B cell (primary cell): Measurements from ENCODE around the gene STEAP1B. TPM values are rescaled to one million over a fixed set of nuclear protein-coding genes. Genes with fewer than 3 reads are reported as not detected.

ENCODE experiments used
- ATAC-seq: fragments of 200-7000 bp; cut with Tn5 transposase; one replicate; pipeline ENCODE4 v1.10.0; 2021; ENCODE audit warnings: low read depth, mild to moderate bottlenecking, moderate number of reproducible peaks, moderate library complexity
- CTCF ChIA-PET: fragments of 350-600 bp; sonication (Branson Sonifier 250); formaldehyde crosslinking; loops from one replicate; lab custom pipeline; 2021; ENCODE audit warnings: antibody characterized with exemption, inconsistent platforms; lab: Charles Lee
- POLR2A ChIA-PET: fragments of 350-600 bp; sonication (Branson Sonifier 250); formaldehyde crosslinking; loops from one replicate; lab custom pipeline; 2021; ENCODE audit warnings: antibody characterized with exemption; lab: Charles Lee
- DNase-seq: peaks from one replicate; pipeline ENCODE4 v3.0.0; 2013
- H2AFZ ChIP-seq: 2 replicates; pipeline ENCODE4 v1.6.1; 2012; ENCODE audit warnings: mild to moderate bottlenecking, low read depth, low read length; ENCODE audit not compliant: insufficient read depth, poor library complexity, severe bottlenecking
- H3K27ac ChIP-seq, 2 donors: 1 replicate in 1 of 2; 2 replicates in 1 of 2; pipeline ENCODE4 v1.5.1; 2012 to 2013; ENCODE audit warnings: low read length in 2 of 2, mild to moderate bottlenecking in 2 of 2, moderate library complexity in 1 of 2
- H3K27me3 ChIP-seq, 4 experiments: fragments of 200-600 bp in 1 of 4; sonication (generic) in 1 of 4; replicated peaks in 1 of 4; 1 replicate in 2 of 4; 2 replicates in 2 of 4; pipeline versions ENCODE4 v1.6.1 to v1.7.0; 2013 to 2016; ENCODE audit warnings: low read length in 3 of 4, mild to moderate bottlenecking in 2 of 4, mixed read lengths in 1 of 4, moderate library complexity in 1 of 4; ENCODE audit not compliant: insufficient read depth in 4 of 4, control insufficient read depth in 3 of 4; ENCODE audit errors: control extremely low read depth in 1 of 4
- H3K36me3 ChIP-seq, 2 experiments: replicated peaks in 1 of 2; 1 replicate in 1 of 2; 2 replicates in 1 of 2; pipeline versions ENCODE4 v1.6.1 to v1.7.1; 2013; ENCODE audit warnings: low read length in 1 of 2; ENCODE audit not compliant: insufficient read depth in 2 of 2, control insufficient read depth in 1 of 2; ENCODE audit errors: control extremely low read depth in 1 of 2, extremely low read depth in 1 of 2
- H3K4me1 ChIP-seq, 2 donors: fragments of 200-600 bp in 1 of 2; sonication (generic) in 1 of 2; 1 replicate in 1 of 2; 2 replicates in 1 of 2; pipeline versions ENCODE4 v1.5.1 to v1.6.1; 2013 to 2017; ENCODE audit warnings: low read length in 2 of 2; ENCODE audit not compliant: control insufficient read depth in 2 of 2, insufficient read depth in 2 of 2
- H3K4me2 ChIP-seq: replicated peaks from 2 replicates; pipeline ENCODE3; 2012; ENCODE audit warnings: mild to moderate bottlenecking, low read depth, low read length; ENCODE audit not compliant: poor library complexity, severe bottlenecking
- H3K4me3 ChIP-seq, 5 experiments: fragments of 200-600 bp in 1 of 5; sonication (generic) in 1 of 5; 1 replicate in 3 of 5; 2 replicates in 2 of 5; pipeline versions ENCODE4 v1.5.1 to v1.7.0; 2011 to 2016; ENCODE audit warnings: low read length in 4 of 5, mild to moderate bottlenecking in 4 of 5, low read depth in 2 of 5, control low read depth in 1 of 5, moderate library complexity in 1 of 5; ENCODE audit not compliant: insufficient read depth in 1 of 5; ENCODE audit errors: control extremely low read depth in 1 of 5, extremely low read depth in 1 of 5
- H3K79me2 ChIP-seq: fragments of 200-600 bp; sonication (generic); one replicate; pipeline ENCODE4 v1.6.0; 2016; ENCODE audit warnings: low read length; ENCODE audit not compliant: control insufficient read depth, insufficient read depth
- H3K9ac ChIP-seq: fragments of 200-600 bp; sonication (generic); 2 replicates; pipeline ENCODE4 v1.6.1; 2017; ENCODE audit warnings: mild to moderate bottlenecking, low read length, moderate library complexity
- H3K9me3 ChIP-seq, 3 donors: one replicate each; pipeline versions ENCODE4 v1.6.1 to v1.7.1; 2013; ENCODE audit warnings: low read length in 2 of 3; ENCODE audit not compliant: control insufficient read depth in 2 of 3, insufficient read depth in 1 of 3; ENCODE audit errors: control extremely low read depth in 1 of 3
- H4K20me1 ChIP-seq: 2 replicates; pipeline ENCODE4 v1.6.0; 2012; ENCODE audit warnings: mild to moderate bottlenecking, low read length; ENCODE audit not compliant: insufficient read depth, control insufficient read depth, poor library complexity, severe bottlenecking
- H3K27ac Mint-ChIP-seq: one replicate; pipeline ENCODE4 v1.8.0; 2021; ENCODE audit warnings: mixed read lengths
- H3K27me3 Mint-ChIP-seq: one replicate; pipeline ENCODE4 v1.8.0; 2021; ENCODE audit warnings: mixed read lengths
- H3K4me1 Mint-ChIP-seq: one replicate; pipeline ENCODE4 v1.8.0; 2021; ENCODE audit warnings: mixed read lengths
- H3K4me3 Mint-ChIP-seq: one replicate; pipeline ENCODE4 v1.8.0; 2021; ENCODE audit warnings: mixed read lengths
- H3K9me3 Mint-ChIP-seq: one replicate; pipeline ENCODE4 v1.8.0; 2022; ENCODE audit warnings: mixed read lengths; ENCODE audit not compliant: insufficient read depth
- EZH2 ChIP-seq: IDR thresholded peaks from 2 replicates; pipeline ENCODE4 v1.6.1; 2012; ENCODE audit warnings: borderline replicate concordance, low read depth, mild to moderate bottlenecking, moderate library complexity, low read length; ENCODE audit not compliant: insufficient read depth, poor library complexity, severe bottlenecking
- WGBS: methylation state at CpG from one replicate; pipeline ENCODE4 v1.1.5; 2013; ENCODE audit warnings: missing lambda C conversion rate; ENCODE audit not compliant: insufficient coverage; 5-methylcytosine and 5-hydroxymethylcytosine counted together
- intact Hi-C: fragments of 100-400 bp; cut with micrococcal nuclease; formaldehyde crosslinking; loops from one replicate; pipeline ENCODE4 v1.10.0; 2022
- polyA plus RNA-seq: library from polyadenylated mRNA; depleted of rRNA; stranded (reverse); fragments of >200 nt; gene quantifications from 2 replicates; pipeline ENCODE4 v1.2.3, GENCODE V29; 2012
- total RNA-seq, 2 donors: library from RNA; stranded (reverse); fragments of 120-200 nt in 1 of 2; gene quantifications; 1 replicate in 1 of 2; 2 replicates in 1 of 2; pipeline versions ENCODE4 v1.2.3 to v1.2.4, GENCODE V29; 2013 to 2022
- TF ChIP-seq, protein P1 (sequence below): fragments of 200-600 bp; IDR thresholded peaks from one replicate; pipeline ENCODE4 v1.8.0; 2022; ENCODE audit warnings: antibody characterized with exemption, mild to moderate bottlenecking

STEAP1B gene
- total and polyA plus RNA-seq, 2 donors (not counting 1 experiment from before 2014, with no cell fraction given), result 8.8 to 24.7 TPM

DNA sequence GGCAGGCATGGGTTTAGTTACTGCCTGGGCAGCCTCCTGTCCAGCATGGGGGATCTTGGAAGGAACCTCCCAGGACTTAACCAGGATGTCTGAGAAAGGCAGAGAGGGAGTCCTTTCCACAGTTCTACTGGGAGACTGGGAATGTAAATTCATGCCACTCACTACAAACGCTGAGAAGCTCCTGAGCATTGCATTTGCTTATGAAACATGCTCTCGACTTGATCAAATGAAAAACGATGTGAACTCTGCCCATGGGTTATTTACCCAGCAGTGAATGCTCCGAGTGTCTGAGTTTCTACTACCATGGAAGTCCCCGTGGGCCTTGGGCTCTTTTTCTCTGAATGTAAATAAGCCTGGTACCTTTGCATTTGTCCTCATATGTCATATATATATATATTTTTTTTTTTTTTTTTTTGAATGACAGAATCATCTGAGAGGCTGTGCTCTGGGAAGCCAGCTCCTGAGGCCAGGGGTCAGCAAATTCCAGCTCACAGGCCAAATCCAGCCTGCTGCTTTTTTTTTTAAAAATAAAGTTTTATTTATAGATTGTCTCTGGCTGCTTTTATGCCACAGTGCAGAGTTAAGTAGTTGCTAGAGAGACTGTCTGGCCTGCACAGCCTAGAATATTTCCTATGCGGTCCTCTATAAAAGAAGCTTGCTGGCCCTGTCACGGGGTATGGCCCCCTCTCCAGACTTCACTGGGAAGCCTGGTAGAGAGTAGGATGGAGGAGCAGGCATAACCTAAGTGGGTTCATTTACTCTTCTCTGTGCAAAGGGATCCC is 121.6 kb downstream of the STEAP1B start:
- WGBS, result 77% methylated on average over 5 of the region's 7 CpGs
- DNase-seq, result no peak
- Histone ChIP-seq H3K79me2 (no peaks in the 10 kb centered on the region), H3K27me3 (no peaks in the 10 kb centered on the region), H3K9ac (no peak overlapping the region), H3K36me3 (no peaks in the 10 kb centered on the region), H3K4me1 (no peaks in the 10 kb centered on the region), H2AFZ (no peak overlapping the region), H4K20me1 (no peaks in the 10 kb centered on the region), H3K27ac (no peak overlapping the region), H3K4me2 (no peak overlapping the region), H3K4me3 (no peak overlapping the region), H3K9me3 (no peaks in the 10 kb centered on the region)
- Mint-ChIP-seq H3K4me1 (peaks cover 1% of the 10 kb centered on the region), H3K27ac (no peak overlapping the region), H3K9me3 (no peaks in the 10 kb centered on the region), H3K4me3 (no peak overlapping the region), H3K27me3 (peaks cover 16% of the 10 kb centered on the region)
- CTCF ChIA-PET, result no interaction called here
- TF ChIP-seq, protein P1, sequence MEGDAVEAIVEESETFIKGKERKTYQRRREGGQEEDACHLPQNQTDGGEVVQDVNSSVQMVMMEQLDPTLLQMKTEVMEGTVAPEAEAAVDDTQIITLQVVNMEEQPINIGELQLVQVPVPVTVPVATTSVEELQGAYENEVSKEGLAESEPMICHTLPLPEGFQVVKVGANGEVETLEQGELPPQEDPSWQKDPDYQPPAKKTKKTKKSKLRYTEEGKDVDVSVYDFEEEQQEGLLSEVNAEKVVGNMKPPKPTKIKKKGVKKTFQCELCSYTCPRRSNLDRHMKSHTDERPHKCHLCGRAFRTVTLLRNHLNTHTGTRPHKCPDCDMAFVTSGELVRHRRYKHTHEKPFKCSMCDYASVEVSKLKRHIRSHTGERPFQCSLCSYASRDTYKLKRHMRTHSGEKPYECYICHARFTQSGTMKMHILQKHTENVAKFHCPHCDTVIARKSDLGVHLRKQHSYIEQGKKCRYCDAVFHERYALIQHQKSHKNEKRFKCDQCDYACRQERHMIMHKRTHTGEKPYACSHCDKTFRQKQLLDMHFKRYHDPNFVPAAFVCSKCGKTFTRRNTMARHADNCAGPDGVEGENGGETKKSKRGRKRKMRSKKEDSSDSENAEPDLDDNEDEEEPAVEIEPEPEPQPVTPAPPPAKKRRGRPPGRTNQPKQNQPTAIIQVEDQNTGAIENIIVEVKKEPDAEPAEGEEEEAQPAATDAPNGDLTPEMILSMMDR, result no peak
- no peak for TF ChIP-seq EZH2
- POLR2A ChIA-PET, result no interaction called here
- ATAC-seq, result no peak
- intact Hi-C loops, result no loop called here

DNA sequence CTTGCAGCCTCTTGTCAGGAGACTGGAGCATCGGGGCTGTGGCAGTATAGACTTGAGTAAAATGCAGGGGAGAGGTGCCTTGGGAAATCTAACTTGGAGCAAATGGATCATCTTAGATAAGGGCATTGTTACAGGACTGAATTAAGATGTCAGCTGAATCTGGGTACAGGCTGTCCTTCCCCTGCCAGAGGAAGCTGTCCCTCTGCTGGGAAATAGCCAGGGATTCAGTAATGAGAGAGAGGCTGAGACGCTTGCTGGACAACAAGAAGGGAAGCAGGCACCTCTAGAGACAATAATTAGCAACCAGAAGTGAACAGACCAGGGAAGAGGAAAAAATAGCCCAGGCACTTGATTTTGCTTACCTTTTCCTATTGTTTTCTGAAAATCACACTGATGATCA is 122.3 kb downstream of the STEAP1B start:
- peaks cover 12% of the 10 kb centered on the region for H3K27me3 Mint-ChIP-seq
- no peak for ATAC-seq
- POLR2A ChIA-PET, result interaction anchor here (1.2 kb wide), 1 partner anchor 60 kb away, joined by 3 read pairs; no protein-coding TSS in a partner anchor
- no peaks in the 10 kb centered on the region for H4K20me1 ChIP-seq
- intact Hi-C loops, result no loop called here
- CTCF ChIA-PET, result no interaction called here
- H3K4me1 Mint-ChIP-seq, result peaks cover 1% of the 10 kb centered on the region
- H3K27ac ChIP-seq, result no peak overlapping the region
- no peak overlapping the region for H3K27ac Mint-ChIP-seq
- no peak overlapping the region for H3K9ac ChIP-seq
- H2AFZ ChIP-seq, result no peak overlapping the region
- no peak overlapping the region for H3K4me3 ChIP-seq
- no peaks in the 10 kb centered on the region for H3K36me3 ChIP-seq
- 78% methylated on average over 1 of the region's 2 CpGs for WGBS
- DNase-seq, result no peak
- TF ChIP-seq, protein P1, result no peak
- no peak for TF ChIP-seq EZH2
- no peaks in the 10 kb centered on the region for H3K79me2 ChIP-seq
- H3K4me3 Mint-ChIP-seq, result no peak overlapping the region
- H3K4me2 ChIP-seq, result no peak overlapping the region
- no peaks in the 10 kb centered on the region for H3K9me3 ChIP-seq
- H3K4me1 ChIP-seq, result no peaks in the 10 kb centered on the region
- no peaks in the 10 kb centered on the region for H3K27me3 ChIP-seq
- no peaks in the 10 kb centered on the region for H3K9me3 Mint-ChIP-seq
